C4-2B (cell line): ENCODE results near the gene NKIRAS2.

ENCODE experiments used
- CTCF ChIP-seq: fragments of 450-650 bp; conservative IDR thresholded peaks from 2 replicates; pipeline ENCODE4 v1.5.1; 2017; ENCODE audit warnings: mild to moderate bottlenecking
- ZFX ChIP-seq: fragments of 450-650 bp; IDR thresholded peaks from 2 replicates; pipeline ENCODE4 v1.6.1; 2017

- TF ChIP-seq CTCF (no peak), ZFX (no peak)
These were observed 35.6 kb downstream of the NKIRAS2 start for GRCh38 chr17:42055496-42055895.
